WERI-Rb-1 (cell line): ENCODE results near the gene FLT3LG.
A peak's percentile ranks its signal among the peaks of the same experiment; 100 is the strongest.
"Not testable (repeated sequence)": the region's sequence is repeated elsewhere in the genome, so short reads cannot be mapped to it uniquely, and the experiment has no call there.

Experiments used
- DNase-seq: peaks from one replicate; pipeline ENCODE4 v3.0.0-alpha.2; 2020
- H3K27ac ChIP-seq: fragments of 250-450 bp; sonication (Bioruptor Pico); 2 replicates; pipeline ENCODE4 v1.5.1; 2020; ENCODE audit warnings: mild to moderate bottlenecking, moderate library complexity
- H3K27me3 ChIP-seq: fragments of 250-450 bp; sonication (Bioruptor Pico); 2 replicates; pipeline ENCODE4 v1.5.1; 2021; ENCODE audit warnings: mild to moderate bottlenecking, low read depth, moderate library complexity; ENCODE audit not compliant: insufficient read depth, severe bottlenecking
- H3K36me3 ChIP-seq: fragments of 250-450 bp; sonication (Bioruptor Pico); 2 replicates; pipeline ENCODE4 v1.5.1; 2020; ENCODE audit warnings: mild to moderate bottlenecking, moderate library complexity
- H3K4me3 ChIP-seq: 2 replicates; pipeline ENCODE4 v1.5.1; 2011; ENCODE audit warnings: low read depth, mild to moderate bottlenecking, control low read depth, low read length
- H3K9me3 ChIP-seq: fragments of 250-450 bp; sonication (Bioruptor Pico); 2 replicates; pipeline ENCODE4 v1.5.1; 2021; ENCODE audit warnings: mild to moderate bottlenecking, moderate library complexity; ENCODE audit not compliant: severe bottlenecking
- TF ChIP-seq, protein P1 (sequence below): IDR thresholded peaks from 2 replicates; pipeline ENCODE4 v1.5.1; 2011; ENCODE audit warnings: low read depth, mild to moderate bottlenecking, control low read depth, inconsistent platforms, low read length

The FLT3LG gene

GRCh38 chr19:49442354-49442753, 31.7 kb upstream of the FLT3LG start:
- Histone ChIP-seq H3K36me3 (peaks cover 11% of the 10 kb centered on the region), H3K9me3 (no peaks in the 10 kb centered on the region), H3K4me3 (peak overlapping the region; percentile 54), H3K27me3 (no peaks in the 10 kb centered on the region), H3K27ac (peak overlapping the region; percentile 41)
- TF ChIP-seq, protein P1, sequence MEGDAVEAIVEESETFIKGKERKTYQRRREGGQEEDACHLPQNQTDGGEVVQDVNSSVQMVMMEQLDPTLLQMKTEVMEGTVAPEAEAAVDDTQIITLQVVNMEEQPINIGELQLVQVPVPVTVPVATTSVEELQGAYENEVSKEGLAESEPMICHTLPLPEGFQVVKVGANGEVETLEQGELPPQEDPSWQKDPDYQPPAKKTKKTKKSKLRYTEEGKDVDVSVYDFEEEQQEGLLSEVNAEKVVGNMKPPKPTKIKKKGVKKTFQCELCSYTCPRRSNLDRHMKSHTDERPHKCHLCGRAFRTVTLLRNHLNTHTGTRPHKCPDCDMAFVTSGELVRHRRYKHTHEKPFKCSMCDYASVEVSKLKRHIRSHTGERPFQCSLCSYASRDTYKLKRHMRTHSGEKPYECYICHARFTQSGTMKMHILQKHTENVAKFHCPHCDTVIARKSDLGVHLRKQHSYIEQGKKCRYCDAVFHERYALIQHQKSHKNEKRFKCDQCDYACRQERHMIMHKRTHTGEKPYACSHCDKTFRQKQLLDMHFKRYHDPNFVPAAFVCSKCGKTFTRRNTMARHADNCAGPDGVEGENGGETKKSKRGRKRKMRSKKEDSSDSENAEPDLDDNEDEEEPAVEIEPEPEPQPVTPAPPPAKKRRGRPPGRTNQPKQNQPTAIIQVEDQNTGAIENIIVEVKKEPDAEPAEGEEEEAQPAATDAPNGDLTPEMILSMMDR = no peak
- DNase-seq = peak; percentile 76

DNA sequence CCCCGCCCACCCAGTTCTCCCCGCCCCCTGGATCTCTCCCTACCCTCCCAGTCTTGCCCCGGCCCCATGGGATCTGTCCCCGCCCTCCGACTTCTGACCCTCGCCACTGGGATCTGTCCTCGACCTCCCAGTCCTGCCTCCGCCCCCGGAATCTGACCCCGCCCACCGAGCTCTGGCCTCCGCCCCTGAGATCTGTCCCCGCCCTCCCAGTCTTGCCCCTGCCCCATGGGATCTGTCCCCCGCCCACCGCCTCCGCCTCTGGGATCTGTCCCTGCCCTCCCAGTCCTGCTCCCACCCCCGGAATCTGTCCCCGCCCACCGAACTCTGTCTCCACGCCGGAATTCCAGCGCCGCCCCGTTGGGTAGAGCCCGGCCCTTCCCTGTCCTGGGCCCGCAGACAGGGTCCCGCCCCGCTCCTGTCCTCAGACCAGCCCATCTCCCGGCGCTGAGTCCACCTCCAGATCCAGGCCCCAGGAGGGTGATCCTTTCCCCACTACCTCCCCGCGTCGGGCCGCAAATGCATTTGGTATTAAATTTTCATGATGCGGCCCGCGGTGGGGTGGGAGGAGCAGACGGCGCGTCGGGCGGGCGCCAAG, 31.1 kb upstream of the FLT3LG start:
- peaks cover 15% of the 10 kb centered on the region for H3K36me3 ChIP-seq
- no peaks in the 10 kb centered on the region for H3K9me3 ChIP-seq
- H3K27ac ChIP-seq = peak overlapping the region; percentile 67
- no peaks in the 10 kb centered on the region for H3K27me3 ChIP-seq
- TF ChIP-seq, protein P1 = no peak
- DNase-seq = peak; percentile 99
- peak overlapping the region; percentile 63 for H3K4me3 ChIP-seq

- Histone ChIP-seq H3K4me3 (peak overlapping the region; percentile 63), H3K27ac (peak overlapping the region; percentile 67), H3K36me3 (peaks cover 21% of the 10 kb centered on the region), H3K9me3 (no peaks in the 10 kb centered on the region), H3K27me3 (no peaks in the 10 kb centered on the region)
- TF ChIP-seq, protein P1 = peak; percentile 90
- peak; percentile 94 for DNase-seq
These were observed 30.5 kb upstream of the FLT3LG start for GRCh38 chr19:49443366-49444099.

GRCh38 chr19:49444100-49444700, 29.8 kb upstream of the FLT3LG start:
- H3K27me3 ChIP-seq, H3K27ac ChIP-seq: not testable (repeated sequence)

DNA sequence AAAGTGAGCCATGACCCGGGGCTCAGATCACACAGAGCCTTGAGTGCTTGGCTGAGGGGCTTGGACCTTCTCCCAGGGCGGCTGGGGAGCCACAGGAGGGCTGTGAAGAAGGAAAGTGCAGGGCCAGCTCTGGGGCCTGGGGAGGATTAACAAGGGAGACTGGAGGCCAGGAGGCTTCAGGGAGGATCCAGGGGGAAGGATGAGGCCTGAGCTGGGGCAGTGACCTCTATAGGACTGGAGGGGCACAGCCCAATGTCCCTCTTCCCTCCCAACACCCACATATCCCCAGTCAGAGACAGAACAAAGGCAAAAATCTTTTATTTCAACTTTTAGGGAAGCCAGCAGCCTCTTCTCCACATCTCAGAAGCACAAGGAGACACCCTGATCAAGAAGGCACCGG, 28.0 kb upstream of the FLT3LG start:
- TF ChIP-seq, protein P1 = no peak
- Histone ChIP-seq H3K27me3 (no peaks in the 10 kb centered on the region), H3K4me3 (no peak overlapping the region), H3K36me3 (peaks cover 39% of the 10 kb centered on the region), H3K9me3 (no peaks in the 10 kb centered on the region), H3K27ac (no peak overlapping the region)
- DNase-seq = no peak

More at GRCh38 chr19:49444100-49444700, 29.8 kb upstream of the FLT3LG start:
- not testable (repeated sequence) for H3K9me3 ChIP-seq, H3K4me3 ChIP-seq, DNase-seq
- peaks cover 26% of the 10 kb centered on the region for H3K36me3 ChIP-seq
